Peyer's patch (tissue), 4 donors: Measurements from ENCODE around the gene CCDC192.

ENCODE experiments used
- CTCF ChIP-seq, 6 experiments: fragments of 450-650 bp in 4 of 6; fragments of 200-600 bp in 2 of 6; sonication (generic) in 1 of 6; IDR thresholded peaks; one replicate each; pipeline ENCODE4 v1.5.1; 2017 to 2019; ENCODE audit warnings: antibody characterized with exemption in 6 of 6, mild to moderate bottlenecking in 3 of 6, moderate library complexity in 1 of 6
- POLR2A ChIP-seq, 2 donors: fragments of 450-650 bp; IDR thresholded peaks; one replicate each; pipeline ENCODE4 v1.5.1; 2017; ENCODE audit warnings: antibody characterized with exemption in 2 of 2, mild to moderate bottlenecking in 2 of 2, moderate library complexity in 2 of 2

- no peak for TF ChIP-seq POLR2A (IDR thresholded peaks at IDR 0.05)
- TF ChIP-seq CTCF (IDR thresholded peaks at IDR 0.05), result no peak
These were observed 155.1 kb downstream of the CCDC192 start for GRCh38 chr5:127858116-127858784.
